OCI-LY7 (cell line): ENCODE data around the gene LRRC4C. TPM values are rescaled to one million over a fixed set of nuclear protein-coding genes. Genes with fewer than 3 reads are reported as not detected.

Experiments used
- BruUV-seq: library from RNA; stranded (reverse); fragments of 400-500 nt; replicated peaks from 2 replicates; lab custom pipeline; 2021; lab: Mats Ljungman, UMichigan
- CTCF ChIA-PET: fragments of 300-600 bp; sonication (Branson Sonifier 250); formaldehyde crosslinking; loops from one replicate; lab custom pipeline; 2022; ENCODE audit warnings: antibody characterized with exemption; ENCODE audit not compliant: unreplicated experiment; lab: Charles Lee
- POLR2A ChIA-PET: fragments of 300-600 bp; sonication (Branson Sonifier 250); formaldehyde crosslinking; loops from one replicate; lab custom pipeline; 2022; ENCODE audit warnings: antibody characterized with exemption; lab: Charles Lee
- DNase-seq: peaks from one replicate; pipeline ENCODE4 v3.0.0-alpha.2; 2015; ENCODE audit warnings: low spot score
- H2AFZ ChIP-seq: fragments of 200-600 bp; sonication (generic), shearing (Covaris generic); 2 replicates; pipeline ENCODE4 v1.6.1; 2014; ENCODE audit warnings: mild to moderate bottlenecking, antibody characterized with exemption, low read length, moderate library complexity
- H3K27ac ChIP-seq: fragments of 200-600 bp; sonication (generic); 2 replicates; pipeline ENCODE4 v1.5.1; 2014; ENCODE audit warnings: mixed run types, low read depth, mild to moderate bottlenecking, moderate library complexity, low read length, inconsistent platforms; ENCODE audit not compliant: poor library complexity, severe bottlenecking
- H3K36me3 ChIP-seq: fragments of 200-600 bp; sonication (generic); 2 replicates; pipeline ENCODE4 v1.6.1; 2014; ENCODE audit warnings: mild to moderate bottlenecking, antibody characterized with exemption, low read length, moderate library complexity, mixed read lengths; ENCODE audit not compliant: insufficient read depth
- H3K4me1 ChIP-seq: fragments of 200-600 bp; sonication (generic); 2 replicates; pipeline ENCODE4 v1.5.1; 2014; ENCODE audit warnings: mild to moderate bottlenecking, low read length; ENCODE audit not compliant: insufficient read depth, poor library complexity, severe bottlenecking
- H3K4me2 ChIP-seq: fragments of 200-600 bp; sonication (generic); 2 replicates; pipeline ENCODE4 v1.6.1; 2014; ENCODE audit warnings: mild to moderate bottlenecking, low read length
- H3K4me3 ChIP-seq: fragments of 200-600 bp; sonication (generic); 2 replicates; pipeline ENCODE4 v1.5.1; 2014; ENCODE audit warnings: mild to moderate bottlenecking, low read depth, low read length; ENCODE audit not compliant: poor library complexity, severe bottlenecking
- H3K79me2 ChIP-seq: fragments of 200-600 bp; sonication (generic); 2 replicates; pipeline ENCODE4 v1.6.1; 2016; ENCODE audit warnings: low read depth, mild to moderate bottlenecking, low read length, moderate library complexity, mixed read lengths; ENCODE audit not compliant: insufficient read depth
- H3K9me2 ChIP-seq: fragments of 200-600 bp; sonication (generic); 2 replicates; pipeline ENCODE4 v1.6.1; 2016; ENCODE audit warnings: mild to moderate bottlenecking, low read length, mixed read lengths; ENCODE audit not compliant: insufficient read depth
- H3K9me3 ChIP-seq: fragments of 200-600 bp; sonication (generic); 2 replicates; pipeline ENCODE4 v1.6.1; 2014; ENCODE audit warnings: mild to moderate bottlenecking, mixed run types, low read length, mixed read lengths
- H4K20me1 ChIP-seq: fragments of 200-600 bp; sonication (generic); 2 replicates; pipeline ENCODE4 v1.6.1; 2014; ENCODE audit warnings: mild to moderate bottlenecking, antibody characterized with exemption, low read length, moderate library complexity, mixed read lengths; ENCODE audit not compliant: insufficient read depth
- CTCF ChIP-seq: fragments of 200-600 bp; sonication (generic); conservative IDR thresholded peaks from 2 replicates; pipeline ENCODE4 v1.5.1; 2014; ENCODE audit warnings: mild to moderate bottlenecking, antibody characterized with exemption, low read length, moderate library complexity, mixed read lengths
- EZH2phosphoT487 ChIP-seq: fragments of 200-600 bp; sonication (generic); IDR thresholded peaks from 2 replicates; pipeline ENCODE4 v1.6.1; 2018; ENCODE audit warnings: low read depth, borderline replicate concordance, mild to moderate bottlenecking, mixed run types, antibody characterized with exemption, low read length, moderate library complexity, mixed read lengths
- intact Hi-C: fragments of 100-400 bp; cut with micrococcal nuclease; formaldehyde crosslinking; loops from one replicate; pipeline ENCODE4 v1.10.0; 2022; ENCODE audit not compliant: unreplicated experiment
- total RNA-seq, 2 experiments: library from RNA; depleted of rRNA in 1 of 2; stranded (reverse); fragments of >200 nt in 1 of 2; shearing (Covaris generic) in 1 of 2; gene quantifications; 2 replicates each; pipeline ENCODE4 v1.2.3, GENCODE V29; 2014 to 2022

Gene LRRC4C
- total RNA-seq, 2 experiments from 2014 or later, result not detected

- ChIA-PET CTCF (no interaction called here), POLR2A (no interaction called here)
- Histone ChIP-seq H3K4me3 (no peak overlapping the region), H4K20me1 (no peaks in the 10 kb centered on the region), H3K9me3 (no peaks in the 10 kb centered on the region), H3K79me2 (no peaks in the 10 kb centered on the region), H2AFZ (no peak overlapping the region), H3K27ac (no peak overlapping the region), H3K4me1 (no peaks in the 10 kb centered on the region), H3K36me3 (no peaks in the 10 kb centered on the region), H3K9me2 (no peaks in the 10 kb centered on the region), H3K4me2 (no peak overlapping the region)
- no TSS peak for BruUV-seq
- TF ChIP-seq CTCF (no peak), EZH2phosphoT487 (no peak)
- intact Hi-C loops, result no loop called here
- no peak for DNase-seq
Measured at GRCh38 chr11:40323241-40323640, 1136.2 kb downstream of the LRRC4C start.

GRCh38 chr11:40321537-40321936 is 1137.9 kb downstream of the LRRC4C start:
- no peaks in the 10 kb centered on the region for H4K20me1 ChIP-seq
- no TSS peak for BruUV-seq
- POLR2A ChIA-PET, result interaction anchor here (0.6 to 1.3 kb wide), 4 partner anchors 10 to 290 kb away, joined by 3 to 5 read pairs (median 4); no protein-coding TSS in a partner anchor

More at GRCh38 chr11:40321537-40321936, 1137.9 kb downstream of the LRRC4C start:
- Histone ChIP-seq H3K9me3 (no peaks in the 10 kb centered on the region), H3K4me2 (no peak overlapping the region), H3K36me3 (no peaks in the 10 kb centered on the region), H3K27ac (no peak overlapping the region), H3K4me1 (no peaks in the 10 kb centered on the region), H3K79me2 (no peaks in the 10 kb centered on the region), H2AFZ (no peak overlapping the region), H3K9me2 (no peaks in the 10 kb centered on the region), H3K4me3 (no peak overlapping the region)
- no peak for DNase-seq
- intact Hi-C loops, result no loop called here
- CTCF ChIA-PET, result no interaction called here
- TF ChIP-seq EZH2phosphoT487 (no peak), CTCF (no peak)
